ENCODE results near the gene TMX3. TPM values are rescaled to one million over a fixed set of nuclear protein-coding genes. Genes with fewer than 3 reads are reported as not detected.

Gene TMX3
- total and polyA plus RNA-seq, 12 donors = 17.8 to 46.6 (median 30.1) TPM

DNA sequence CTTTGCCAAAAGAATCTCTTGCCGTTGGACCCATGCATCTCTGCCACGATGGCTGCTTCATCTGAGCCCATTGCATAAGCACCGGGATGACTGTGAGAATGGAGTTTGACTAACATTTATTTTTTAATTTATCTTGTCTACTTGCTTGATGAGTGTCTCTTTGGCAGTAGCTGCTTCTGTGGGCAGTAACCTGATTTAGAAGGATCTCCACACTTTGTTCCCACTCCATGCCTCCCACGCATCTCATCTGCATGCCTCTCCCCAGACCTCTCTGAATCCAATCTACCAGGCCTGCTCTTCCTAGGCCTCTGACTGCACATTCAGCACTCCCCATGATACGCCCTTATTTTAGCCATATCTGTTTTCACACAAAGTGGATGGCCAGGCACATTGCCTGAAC is 23.7 kb upstream of the TMX3 start:
- Histone ChIP-seq H3K27me3 (no peaks in the 10 kb centered on the region), H3K36me3 (replicated peaks in 1 of 2) (no peaks in the 10 kb centered on the region), H3K27ac (no peak overlapping the region), H3K9me3 (replicated peaks in 1 of 3) (no peaks in the 10 kb centered on the region), H3K4me1 (replicated peaks in 1 of 2) (no peaks in the 10 kb centered on the region), H3K4me3 (no peak overlapping the region)
- intact Hi-C loops (cut with DNase I) = loop anchor here in 1 of 2 donors (10.0 kb wide), 1 partner anchor 1524 kb away; no protein-coding TSS in a partner anchor
- DNase-seq = no peak
- WGBS, 4 donors = 78 to 90% (median 82%) methylated on average over 5 of the region's 5 CpGs
- TF ChIP-seq, protein P1, sequence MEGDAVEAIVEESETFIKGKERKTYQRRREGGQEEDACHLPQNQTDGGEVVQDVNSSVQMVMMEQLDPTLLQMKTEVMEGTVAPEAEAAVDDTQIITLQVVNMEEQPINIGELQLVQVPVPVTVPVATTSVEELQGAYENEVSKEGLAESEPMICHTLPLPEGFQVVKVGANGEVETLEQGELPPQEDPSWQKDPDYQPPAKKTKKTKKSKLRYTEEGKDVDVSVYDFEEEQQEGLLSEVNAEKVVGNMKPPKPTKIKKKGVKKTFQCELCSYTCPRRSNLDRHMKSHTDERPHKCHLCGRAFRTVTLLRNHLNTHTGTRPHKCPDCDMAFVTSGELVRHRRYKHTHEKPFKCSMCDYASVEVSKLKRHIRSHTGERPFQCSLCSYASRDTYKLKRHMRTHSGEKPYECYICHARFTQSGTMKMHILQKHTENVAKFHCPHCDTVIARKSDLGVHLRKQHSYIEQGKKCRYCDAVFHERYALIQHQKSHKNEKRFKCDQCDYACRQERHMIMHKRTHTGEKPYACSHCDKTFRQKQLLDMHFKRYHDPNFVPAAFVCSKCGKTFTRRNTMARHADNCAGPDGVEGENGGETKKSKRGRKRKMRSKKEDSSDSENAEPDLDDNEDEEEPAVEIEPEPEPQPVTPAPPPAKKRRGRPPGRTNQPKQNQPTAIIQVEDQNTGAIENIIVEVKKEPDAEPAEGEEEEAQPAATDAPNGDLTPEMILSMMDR (IDR thresholded peaks at IDR 0.05) = no peak
- no peak for TF ChIP-seq POLR2A (IDR thresholded peaks at IDR 0.05)

DNA sequence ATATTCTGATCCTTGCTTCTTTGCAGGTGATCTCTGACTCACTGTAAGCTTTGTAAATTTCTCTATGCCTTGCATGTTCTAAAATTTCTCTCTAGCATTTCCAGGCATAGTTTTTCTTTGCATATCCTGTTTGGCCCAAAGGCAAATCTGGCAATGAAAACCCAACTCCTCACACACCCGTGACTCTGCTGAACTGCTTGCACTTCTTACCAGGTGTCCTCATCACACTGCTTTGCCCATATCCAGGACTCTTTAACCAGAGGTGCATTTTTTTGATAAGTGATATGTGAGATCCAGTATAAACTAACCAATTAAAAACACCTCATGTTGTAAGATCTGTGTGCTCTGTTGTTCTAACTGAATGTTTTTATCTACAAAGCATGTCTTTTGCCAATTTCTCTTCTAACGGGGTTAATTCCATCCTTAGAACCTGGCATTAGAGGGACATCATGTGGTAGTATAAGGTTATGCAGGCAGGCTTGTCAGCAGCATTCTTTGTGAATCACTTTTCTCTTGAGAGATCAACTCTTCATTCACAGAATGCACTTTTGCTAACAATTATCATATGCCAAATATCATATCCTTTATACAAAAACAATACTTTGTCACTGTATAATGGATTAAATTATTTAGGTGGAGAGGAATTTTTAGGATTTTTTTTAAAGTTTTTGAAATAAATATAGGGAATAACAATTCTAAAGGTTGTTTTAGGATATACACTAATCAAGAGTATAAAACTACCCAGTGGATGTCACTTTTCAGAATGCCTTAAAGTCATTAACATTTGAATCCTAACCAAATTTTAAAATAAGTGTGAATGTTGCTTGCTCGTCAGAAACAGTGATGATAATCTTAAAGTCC is 20.8 kb upstream of the TMX3 start:
- Histone ChIP-seq H3K27ac (no peak overlapping the region), H3K36me3 (replicated peaks in 1 of 2) (no peaks in the 10 kb centered on the region), H3K4me3 (no peak overlapping the region), H3K4me1 (replicated peaks in 1 of 2) (no peaks in the 10 kb centered on the region), H3K27me3 (no peaks in the 10 kb centered on the region), H3K9me3 (replicated peaks in 1 of 3) (no peaks in the 10 kb centered on the region)
- DNase-seq = peak in 2 of 7 donors; percentile 9 to 10
- WGBS, 4 donors = 26 to 34% (median 28%) methylated on average over 3 of the region's 3 CpGs
- intact Hi-C loops (cut with DNase I) = loop anchor here in 1 of 2 donors (10.0 kb wide), 1 partner anchor 1521 kb away; no protein-coding TSS in a partner anchor
- TF ChIP-seq, protein P1 (IDR thresholded peaks at IDR 0.05) = peak; percentile 46 to 78 (median 70)
- TF ChIP-seq POLR2A (IDR thresholded peaks at IDR 0.05) = no peak

DNA sequence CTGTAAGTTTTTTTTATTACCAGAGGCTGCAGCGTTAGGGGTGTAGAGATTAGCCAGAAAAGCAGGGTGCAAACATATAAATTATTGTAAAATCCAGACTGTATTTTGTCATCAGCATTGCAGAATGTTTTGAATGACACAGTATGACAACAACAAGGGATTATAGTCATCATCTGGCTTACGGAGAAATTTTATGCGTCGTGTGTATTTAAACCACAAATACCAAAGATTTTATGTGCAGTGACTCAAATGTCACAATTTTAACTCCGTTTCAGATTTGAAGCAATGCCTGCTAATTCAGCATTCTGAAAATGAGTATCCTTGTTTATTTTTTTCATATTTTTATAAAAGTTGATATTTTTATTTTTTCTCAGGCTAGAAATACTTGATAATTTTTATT is 19.4 kb upstream of the TMX3 start:
- H3K27ac ChIP-seq = no peak overlapping the region
- H3K27me3 ChIP-seq = no peaks in the 10 kb centered on the region
- intact Hi-C loops (cut with DNase I) = loop anchor here in 1 of 2 donors (10.0 kb wide), 1 partner anchor 1520 kb away; no protein-coding TSS in a partner anchor
- no peak overlapping the region for H3K4me3 ChIP-seq
- no peak for DNase-seq
- H3K36me3 ChIP-seq (replicated peaks in 1 of 2) = no peaks in the 10 kb centered on the region
- TF ChIP-seq, protein P1 (IDR thresholded peaks at IDR 0.05) = no peak
- no peak for TF ChIP-seq POLR2A (IDR thresholded peaks at IDR 0.05)
- H3K4me1 ChIP-seq (replicated peaks in 1 of 2) = no peaks in the 10 kb centered on the region
- H3K9me3 ChIP-seq (replicated peaks in 1 of 3) = no peaks in the 10 kb centered on the region
- 64 to 71% (median 68%) methylated on average over 5 of the region's 5 CpGs for WGBS, 4 donors

DNA sequence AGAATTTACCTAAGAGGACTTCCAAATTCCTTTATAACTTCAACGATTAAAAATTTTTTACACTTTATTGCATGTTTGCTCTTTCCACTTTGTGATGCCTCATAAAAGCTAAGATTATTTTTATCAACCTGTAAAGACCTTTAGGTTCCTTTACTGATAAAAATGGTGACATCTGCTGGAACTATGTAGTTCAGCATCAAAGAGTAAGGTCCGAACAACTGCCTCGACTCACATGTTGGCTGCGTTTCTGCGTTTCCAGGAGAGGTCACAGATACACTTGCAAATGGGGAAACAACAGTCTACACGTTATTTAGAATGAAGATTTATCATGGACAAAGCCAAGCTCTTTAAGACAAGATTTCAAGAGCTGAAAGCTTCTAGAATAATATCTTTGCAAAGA is 18.8 kb upstream of the TMX3 start:
- 30 to 43% (median 36%) methylated on average over 6 of the region's 6 CpGs for WGBS, 4 donors
- Histone ChIP-seq H3K27ac (no peak overlapping the region), H3K36me3 (replicated peaks in 1 of 2) (no peaks in the 10 kb centered on the region), H3K4me3 (no peak overlapping the region), H3K27me3 (no peaks in the 10 kb centered on the region), H3K9me3 (replicated peaks in 1 of 3) (no peaks in the 10 kb centered on the region), H3K4me1 (replicated peaks in 1 of 2) (no peaks in the 10 kb centered on the region)
- intact Hi-C loops (cut with DNase I) = loop anchor here in 1 of 2 donors (10.0 kb wide), 1 partner anchor 1519 kb away; no protein-coding TSS in a partner anchor
- DNase-seq = no peak
- TF ChIP-seq, protein P1 (IDR thresholded peaks at IDR 0.05) = no peak
- no peak for TF ChIP-seq POLR2A (IDR thresholded peaks at IDR 0.05)
